ENCODE measurements around the gene KRT77. TPM values are rescaled to one million over a fixed set of nuclear protein-coding genes. Genes with fewer than 3 reads are reported as not detected.

The KRT77 gene
- total RNA-seq, 3 donors from 2014 or later, result 0.48 TPM; not detected in 2

DNA sequence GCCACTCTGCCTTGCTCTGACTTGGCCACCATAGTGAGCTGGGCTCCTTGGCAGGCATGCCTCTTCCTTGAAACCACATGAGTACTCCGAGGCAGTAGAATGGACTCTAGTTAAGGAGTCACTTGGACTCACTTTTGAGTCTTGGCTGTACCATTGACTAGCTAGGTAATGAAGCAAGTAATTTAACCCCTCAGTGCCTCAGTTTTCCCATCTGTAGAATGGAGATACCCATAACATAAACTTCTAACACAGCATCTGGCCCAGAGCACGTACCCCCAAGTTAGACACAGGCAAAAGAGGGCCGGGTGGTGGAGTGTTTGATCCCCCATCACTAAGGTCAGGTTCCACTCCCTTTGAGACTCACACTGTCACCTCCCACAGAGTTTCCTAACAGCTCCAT lies 8.3 kb downstream of the KRT77 start:
- TF ChIP-seq POLR2A (IDR thresholded peaks at IDR 0.05), result no peak
- no peak for TF ChIP-seq CTCF (IDR thresholded peaks at IDR 0.05)
- no peak for TF ChIP-seq POLR2AphosphoS5 (IDR thresholded peaks at IDR 0.05)
- H3K4me3 ChIP-seq, result no peak overlapping the region
- no peak overlapping the region for H3K27ac ChIP-seq
- H3K36me3 ChIP-seq, result no peaks in the 10 kb centered on the region
- DNase-seq (ENCODE audit: low spot score in 2 of 2), result no peak
- H3K4me1 ChIP-seq, result no peaks in the 10 kb centered on the region
- peaks cover 0 to 12% of the 10 kb centered on the region in 2 donors for H3K27me3 ChIP-seq
- intact Hi-C loops (cut with DNase I; ENCODE audit: low total_unique reads), result no loop called here
- no peaks in the 10 kb centered on the region for H3K9me3 ChIP-seq

GRCh38 chr12:52694151-52694550 lies 9.2 kb downstream of the KRT77 start:
- Histone ChIP-seq H3K36me3 (no peaks in the 10 kb centered on the region), H3K9me3 (no peaks in the 10 kb centered on the region), H3K27ac (no peak overlapping the region), H3K27me3 (peaks cover 0 to 12% of the 10 kb centered on the region in 2 donors), H3K4me1 (no peaks in the 10 kb centered on the region), H3K4me3 (no peak overlapping the region)
- intact Hi-C loops (cut with DNase I; ENCODE audit: low total_unique reads), result no loop called here
- TF ChIP-seq CTCF (IDR thresholded peaks at IDR 0.05) (no peak), POLR2A (IDR thresholded peaks at IDR 0.05) (no peak), POLR2AphosphoS5 (IDR thresholded peaks at IDR 0.05) (no peak)
- DNase-seq (ENCODE audit: low spot score in 2 of 2), result no peak

DNA sequence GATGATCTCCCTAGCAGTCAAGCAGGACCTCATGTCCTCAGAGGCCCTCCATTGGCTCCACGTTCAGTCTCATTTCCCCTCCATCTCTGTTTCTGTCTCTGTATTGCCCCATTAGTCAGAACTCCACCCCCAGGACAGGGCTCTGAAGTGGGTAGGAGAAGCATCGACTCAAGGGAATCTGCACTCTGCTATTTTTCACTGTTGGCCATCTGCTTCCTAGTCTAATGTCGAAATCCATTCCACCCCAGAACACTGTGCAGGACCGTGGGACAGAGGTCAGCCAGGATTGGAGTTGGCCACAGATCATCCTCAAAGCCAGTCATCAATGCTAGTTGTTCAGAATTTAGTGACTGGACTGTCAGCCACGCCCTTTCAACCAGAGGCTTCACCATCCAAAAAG lies 10.1 kb downstream of the KRT77 start:
- TF ChIP-seq POLR2AphosphoS5 (IDR thresholded peaks at IDR 0.05) (no peak), POLR2A (IDR thresholded peaks at IDR 0.05) (no peak), CTCF (IDR thresholded peaks at IDR 0.05) (no peak)
- Histone ChIP-seq H3K27ac (no peak overlapping the region), H3K36me3 (no peaks in the 10 kb centered on the region), H3K27me3 (peaks cover 0 to 12% of the 10 kb centered on the region in 2 donors), H3K9me3 (no peaks in the 10 kb centered on the region), H3K4me1 (no peaks in the 10 kb centered on the region), H3K4me3 (no peak overlapping the region)
- DNase-seq (ENCODE audit: low spot score in 2 of 2), result no peak
- intact Hi-C loops (cut with DNase I; ENCODE audit: low total_unique reads), result no loop called here

DNA sequence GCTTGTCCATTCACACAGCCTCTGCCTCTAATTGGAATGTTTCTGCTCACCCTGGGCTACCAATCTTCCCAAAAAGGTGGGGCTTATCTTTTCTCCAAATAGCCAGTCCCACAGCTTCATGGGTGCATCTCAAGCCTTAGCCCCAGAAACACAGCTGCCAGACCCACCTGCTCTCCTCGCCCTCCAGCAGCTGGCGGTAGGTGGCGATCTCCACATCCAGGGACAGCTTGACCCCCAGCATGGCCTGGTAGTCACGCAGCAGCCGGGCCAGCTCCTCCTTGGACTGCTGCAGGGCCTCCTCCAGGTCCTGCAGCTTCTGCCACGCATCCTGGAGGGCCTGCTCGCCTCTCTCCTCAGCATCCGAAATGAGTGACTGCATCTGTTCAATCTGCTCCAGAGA lies 11.1 kb downstream of the KRT77 start:
- H3K9me3 ChIP-seq, result no peaks in the 10 kb centered on the region
- peaks cover 0 to 12% of the 10 kb centered on the region in 2 donors for H3K27me3 ChIP-seq
- no peaks in the 10 kb centered on the region for H3K36me3 ChIP-seq
- no peak overlapping the region for H3K27ac ChIP-seq
- DNase-seq (ENCODE audit: low spot score in 2 of 2), result no peak
- H3K4me1 ChIP-seq, result no peaks in the 10 kb centered on the region
- intact Hi-C loops (cut with DNase I; ENCODE audit: low total_unique reads), result no loop called here
- H3K4me3 ChIP-seq, result no peak overlapping the region
- TF ChIP-seq POLR2A (IDR thresholded peaks at IDR 0.05) (no peak), POLR2AphosphoS5 (IDR thresholded peaks at IDR 0.05) (no peak), CTCF (IDR thresholded peaks at IDR 0.05) (no peak)

GRCh38 chr12:52691841-52692150 lies 11.5 kb downstream of the KRT77 start:
- H3K9me3 ChIP-seq, result no peaks in the 10 kb centered on the region
- peaks cover 0 to 7% of the 10 kb centered on the region in 2 donors for H3K27me3 ChIP-seq
- TF ChIP-seq POLR2A (IDR thresholded peaks at IDR 0.05) (no peak), POLR2AphosphoS5 (IDR thresholded peaks at IDR 0.05) (no peak), CTCF (IDR thresholded peaks at IDR 0.05) (no peak)
- H3K36me3 ChIP-seq, result no peaks in the 10 kb centered on the region
- H3K4me3 ChIP-seq, result no peak overlapping the region
- intact Hi-C loops (cut with DNase I; ENCODE audit: low total_unique reads), result no loop called here
- no peak for DNase-seq (ENCODE audit: low spot score in 2 of 2)
- no peaks in the 10 kb centered on the region for H3K4me1 ChIP-seq
- no peak overlapping the region for H3K27ac ChIP-seq

Data from breast epithelium (tissue), 4 donors.